Breast epithelium (tissue), 3 donors: ENCODE measurements around the gene LPAR5.

Experiments used
- POLR2A ChIP-seq: fragments of 450-650 bp; IDR thresholded peaks from one replicate; pipeline ENCODE4 v1.6.1; 2016; ENCODE audit warnings: antibody characterized with exemption, mild to moderate bottlenecking, moderate library complexity
- TF ChIP-seq, protein P1 (sequence below), 3 donors: fragments of 450-650 bp; IDR thresholded peaks; one replicate each; pipeline ENCODE4 v1.5.1; 2016 to 2017; ENCODE audit warnings: antibody characterized with exemption in 3 of 3, mild to moderate bottlenecking in 3 of 3, moderate library complexity in 3 of 3

DNA sequence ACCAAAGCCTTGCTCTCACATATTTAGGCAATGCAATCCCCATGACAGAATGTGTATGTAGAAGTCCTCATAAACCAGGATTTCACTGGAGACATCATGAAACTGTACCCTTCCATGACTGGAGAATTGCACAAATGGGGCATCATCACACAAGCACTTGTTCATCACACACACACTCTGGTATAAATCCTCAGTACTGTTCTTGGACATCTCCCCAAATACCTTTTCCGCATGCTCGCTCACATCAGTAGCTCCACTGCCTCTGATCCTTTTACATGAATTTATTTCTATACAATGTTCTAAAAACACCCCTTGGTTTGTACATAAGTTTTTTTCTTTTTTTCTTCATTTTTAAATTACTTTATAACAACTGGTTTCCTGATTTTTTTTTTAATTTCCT lies 30.5 kb upstream of the LPAR5 start:
- no peak for TF ChIP-seq POLR2A
- TF ChIP-seq, protein P1, sequence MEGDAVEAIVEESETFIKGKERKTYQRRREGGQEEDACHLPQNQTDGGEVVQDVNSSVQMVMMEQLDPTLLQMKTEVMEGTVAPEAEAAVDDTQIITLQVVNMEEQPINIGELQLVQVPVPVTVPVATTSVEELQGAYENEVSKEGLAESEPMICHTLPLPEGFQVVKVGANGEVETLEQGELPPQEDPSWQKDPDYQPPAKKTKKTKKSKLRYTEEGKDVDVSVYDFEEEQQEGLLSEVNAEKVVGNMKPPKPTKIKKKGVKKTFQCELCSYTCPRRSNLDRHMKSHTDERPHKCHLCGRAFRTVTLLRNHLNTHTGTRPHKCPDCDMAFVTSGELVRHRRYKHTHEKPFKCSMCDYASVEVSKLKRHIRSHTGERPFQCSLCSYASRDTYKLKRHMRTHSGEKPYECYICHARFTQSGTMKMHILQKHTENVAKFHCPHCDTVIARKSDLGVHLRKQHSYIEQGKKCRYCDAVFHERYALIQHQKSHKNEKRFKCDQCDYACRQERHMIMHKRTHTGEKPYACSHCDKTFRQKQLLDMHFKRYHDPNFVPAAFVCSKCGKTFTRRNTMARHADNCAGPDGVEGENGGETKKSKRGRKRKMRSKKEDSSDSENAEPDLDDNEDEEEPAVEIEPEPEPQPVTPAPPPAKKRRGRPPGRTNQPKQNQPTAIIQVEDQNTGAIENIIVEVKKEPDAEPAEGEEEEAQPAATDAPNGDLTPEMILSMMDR (IDR thresholded peaks at IDR 0.05) = no peak
